Stimulated activated CD8-positive, alpha-beta memory T cell treated with anti-CD3 and anti-CD28 coated beads, Interleukin-12 subunit alpha, Interleukin-12 subunit beta, amount 100 ng/mL, for 1 hour (primary cell): ENCODE results near the gene NDE1.
"Not testable (repeated sequence)": the region's sequence is repeated elsewhere in the genome, so short reads cannot be mapped to it uniquely, and the experiment has no call there.

Source experiments
- DNase-seq: peaks from one replicate; pipeline ENCODE4 v3.0.0-alpha.2; 2020; ENCODE audit warnings: low read depth

The NDE1 gene

GRCh38 chr16:15620611-15621195 is 29.3 kb upstream of the NDE1 start:
- DNase-seq, result no peak

DNA sequence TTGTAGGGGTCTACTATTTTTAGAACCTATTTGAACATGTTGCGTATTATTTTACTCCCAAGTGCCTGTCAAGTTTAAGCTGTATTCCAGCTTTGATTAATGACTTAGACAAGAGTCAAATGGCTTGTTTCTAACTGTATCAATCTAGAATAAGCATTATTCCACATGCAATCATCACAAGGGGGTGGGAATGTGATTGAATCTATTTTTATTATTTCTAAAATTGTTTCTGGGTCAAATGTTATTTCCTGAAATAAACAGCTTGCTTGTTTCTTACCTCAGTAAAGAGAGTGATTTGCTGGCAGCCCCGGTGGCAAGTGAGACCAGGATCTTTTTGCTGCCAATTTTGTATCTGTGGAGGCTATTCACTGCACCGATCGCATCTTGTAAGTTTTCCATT is 28.6 kb upstream of the NDE1 start:
- DNase-seq, result no peak

GRCh38 chr16:15621889-15622288 is 28.2 kb upstream of the NDE1 start:
- DNase-seq, result no peak

DNA sequence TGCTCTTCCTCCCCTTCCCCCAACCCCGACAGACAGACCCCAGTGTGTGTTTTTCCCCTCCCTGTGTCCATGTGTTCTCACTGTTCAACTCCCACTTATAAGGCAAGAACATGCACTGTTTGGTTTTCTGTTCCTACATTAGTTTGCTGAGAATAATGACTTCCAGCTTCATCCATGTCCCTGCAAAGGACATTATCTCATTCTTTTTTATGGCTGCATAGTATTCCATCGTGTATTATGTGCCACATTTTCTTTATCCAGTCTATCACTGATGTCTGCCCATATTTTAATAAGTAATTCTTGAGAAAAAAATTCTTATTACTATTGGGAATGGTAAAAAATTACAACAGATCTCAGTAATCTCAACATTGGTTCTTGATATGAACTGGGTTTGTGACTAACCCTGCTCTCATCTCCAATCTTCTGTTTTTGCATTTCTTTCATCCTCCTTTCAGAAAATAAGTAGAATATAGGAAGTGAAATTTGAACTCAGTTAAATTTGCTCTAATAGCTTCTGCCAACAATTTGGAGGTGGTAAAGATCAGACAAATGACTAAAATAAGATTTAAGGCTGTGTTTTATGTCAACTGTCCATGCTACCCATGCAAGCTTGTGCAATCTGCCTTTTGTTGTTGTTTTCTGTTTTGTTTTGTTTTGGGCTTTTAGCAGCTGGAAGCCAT is 18.2 kb upstream of the NDE1 start:
- no peak for DNase-seq

- DNase-seq, result no peak
Observed at GRCh38 chr16:15635926-15636325, 14.1 kb upstream of the NDE1 start.

DNA sequence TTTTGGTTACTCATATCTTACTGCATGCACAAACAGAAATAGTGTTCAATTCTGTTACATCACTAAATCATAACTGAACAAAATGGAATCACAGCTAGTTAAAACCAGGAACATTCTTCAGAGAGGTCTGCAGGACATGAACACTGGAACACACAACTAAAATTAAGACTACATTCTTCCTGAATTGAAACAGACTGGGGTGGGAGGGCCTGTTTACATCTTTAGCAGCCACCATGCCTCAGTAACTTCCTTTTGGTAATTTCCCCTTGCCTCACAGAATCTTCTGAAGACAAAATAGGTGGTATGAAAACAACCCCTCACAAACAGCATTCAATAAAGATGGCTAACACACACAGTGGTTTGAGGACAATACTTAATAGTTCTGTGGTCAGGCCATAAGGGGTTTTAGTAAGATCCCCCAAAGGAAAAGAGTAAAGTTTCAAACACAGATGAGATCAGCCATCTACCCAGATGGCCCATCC is 13.6 kb upstream of the NDE1 start:
- DNase-seq, result no peak

DNA sequence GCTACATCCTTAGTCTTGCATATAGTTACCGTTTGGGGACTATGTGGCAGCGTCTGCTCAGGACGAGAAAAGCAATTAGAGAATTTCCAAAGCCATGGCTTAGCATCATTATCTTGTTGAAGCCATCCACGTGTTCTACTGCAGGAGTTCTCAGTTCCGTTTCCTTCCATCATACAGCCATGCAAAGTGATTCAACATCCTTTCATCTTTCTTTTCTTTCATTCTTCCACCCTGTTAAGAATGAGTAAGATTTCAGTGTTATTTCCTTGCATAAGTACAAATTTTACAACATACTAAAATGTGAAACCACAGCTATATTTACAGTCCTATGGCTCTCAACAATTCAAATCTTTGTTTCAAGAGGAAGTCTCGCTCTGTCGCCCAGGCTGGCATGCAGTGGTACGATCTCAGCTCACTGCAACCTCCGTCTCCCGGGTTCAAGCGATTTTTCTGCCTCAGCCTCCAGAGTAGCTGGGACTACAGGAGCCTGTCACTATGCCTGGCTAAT is 10.9 kb upstream of the NDE1 start:
- no peak for DNase-seq

- DNase-seq, result no peak
Observed at GRCh38 chr16:15640966-15641365, 9.1 kb upstream of the NDE1 start.

DNA sequence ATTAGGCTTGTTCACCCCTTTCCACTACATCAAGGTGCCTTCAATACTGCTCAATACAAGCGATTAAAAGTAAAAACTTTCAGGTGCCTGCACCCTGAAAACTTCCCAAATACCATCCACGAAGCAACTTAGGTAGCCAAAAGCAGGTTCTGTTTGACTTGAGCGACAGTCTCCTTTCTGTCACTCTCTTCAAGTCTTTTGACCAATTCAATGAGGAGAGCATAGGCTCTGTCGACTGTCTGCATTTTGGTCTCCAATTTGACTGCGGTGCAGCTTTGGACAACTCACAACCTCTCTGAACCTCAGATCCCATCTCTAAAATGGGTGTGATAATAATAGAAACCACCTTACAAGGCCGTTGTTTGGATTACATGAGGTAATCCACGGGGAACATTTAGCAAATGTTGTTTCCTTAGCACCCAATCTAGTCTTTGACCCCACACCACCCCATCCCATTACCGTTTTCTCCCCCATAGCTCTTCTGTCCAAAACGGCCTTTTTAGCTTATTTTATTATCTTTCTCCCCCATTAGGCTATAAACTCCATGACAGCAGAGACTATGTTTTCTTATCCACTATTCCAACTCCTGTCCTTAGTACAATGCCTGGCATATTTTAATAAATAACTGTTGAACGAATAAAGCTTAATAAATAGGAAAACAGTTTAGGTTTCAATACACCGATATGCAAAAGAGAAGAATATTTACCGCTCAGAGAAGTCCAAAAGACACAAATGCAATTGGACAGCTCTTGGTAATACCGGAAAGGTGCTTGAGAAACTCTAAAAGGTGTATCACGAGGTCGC is 8.1 kb upstream of the NDE1 start:
- DNase-seq, result no peak

GRCh38 chr16:15642557-15643047 is 7.4 kb upstream of the NDE1 start:
- peak; percentile 67 for DNase-seq

DNA sequence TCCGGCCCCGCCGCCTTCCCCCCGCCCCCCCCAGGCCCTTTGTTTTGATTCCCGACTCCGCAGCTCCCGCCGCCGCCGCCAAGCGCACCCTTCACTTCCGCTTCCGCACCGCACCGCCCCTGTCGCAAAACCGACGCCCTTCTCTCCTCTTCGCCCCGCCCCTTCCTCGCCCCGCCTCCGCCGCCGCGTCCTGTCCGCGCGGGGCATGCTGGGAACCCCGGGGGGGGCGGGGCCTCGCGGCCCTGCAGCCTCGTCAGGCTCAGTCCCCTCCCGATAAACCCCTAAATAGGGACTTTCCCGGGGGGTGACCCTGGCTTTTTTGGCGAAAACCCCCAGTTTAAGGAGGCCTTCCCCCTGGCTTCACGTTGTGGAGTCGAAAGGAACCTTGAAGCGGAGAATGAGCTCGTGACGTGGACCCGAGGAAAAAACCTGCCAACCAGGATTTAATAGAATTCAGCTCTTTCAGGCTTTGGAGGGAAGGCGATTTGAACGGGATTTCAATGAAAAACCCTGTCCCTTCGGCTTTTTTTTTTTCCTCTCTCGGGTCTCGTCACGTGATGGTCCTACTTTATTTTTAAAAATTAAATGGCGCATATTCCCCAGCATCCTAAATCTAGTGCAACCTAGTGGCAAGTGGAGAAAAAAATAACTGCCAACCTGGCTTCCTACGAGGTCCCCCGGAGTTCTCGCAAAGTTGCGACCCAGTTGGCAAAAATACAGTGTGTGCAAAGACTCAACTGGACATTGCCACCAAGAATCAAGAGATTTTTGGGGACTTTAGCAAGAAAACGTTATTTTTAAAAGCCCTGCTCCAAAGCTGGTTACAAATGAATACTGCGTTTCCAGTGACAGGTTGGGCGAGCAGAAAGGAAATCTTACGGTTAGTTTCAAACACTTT is 6.7 kb upstream of the NDE1 start, which contains the start of gene MARF1:
MARF1 (minus strand) TSS at position 107 of the 898 bp plus-strand sequence. CDS start 3,921 bp downstream, outside the sequence.
- peak; percentile 99 for DNase-seq

DNA sequence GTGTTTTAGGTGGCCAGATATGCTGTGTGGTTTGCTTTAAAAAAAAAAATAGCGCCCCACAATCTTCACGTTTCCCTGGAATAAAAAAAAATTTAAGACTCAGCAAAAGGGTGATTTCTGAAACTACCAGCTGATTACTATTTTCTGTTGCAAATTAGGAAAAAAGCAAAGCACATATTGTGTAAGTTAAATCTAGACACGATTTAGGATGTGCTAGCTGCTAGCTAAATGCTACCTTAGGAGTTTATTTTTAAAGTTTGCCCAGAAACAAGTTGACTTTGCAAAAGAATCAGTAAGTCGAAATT is 6.1 kb upstream of the NDE1 start:
- DNase-seq, result no peak

GRCh38 chr16:15644267-15644961 is 5.6 kb upstream of the NDE1 start:
- DNase-seq, result no peak

- not testable (repeated sequence) for DNase-seq
Observed at GRCh38 chr16:15644962-15645465, 5.0 kb upstream of the NDE1 start.

DNA sequence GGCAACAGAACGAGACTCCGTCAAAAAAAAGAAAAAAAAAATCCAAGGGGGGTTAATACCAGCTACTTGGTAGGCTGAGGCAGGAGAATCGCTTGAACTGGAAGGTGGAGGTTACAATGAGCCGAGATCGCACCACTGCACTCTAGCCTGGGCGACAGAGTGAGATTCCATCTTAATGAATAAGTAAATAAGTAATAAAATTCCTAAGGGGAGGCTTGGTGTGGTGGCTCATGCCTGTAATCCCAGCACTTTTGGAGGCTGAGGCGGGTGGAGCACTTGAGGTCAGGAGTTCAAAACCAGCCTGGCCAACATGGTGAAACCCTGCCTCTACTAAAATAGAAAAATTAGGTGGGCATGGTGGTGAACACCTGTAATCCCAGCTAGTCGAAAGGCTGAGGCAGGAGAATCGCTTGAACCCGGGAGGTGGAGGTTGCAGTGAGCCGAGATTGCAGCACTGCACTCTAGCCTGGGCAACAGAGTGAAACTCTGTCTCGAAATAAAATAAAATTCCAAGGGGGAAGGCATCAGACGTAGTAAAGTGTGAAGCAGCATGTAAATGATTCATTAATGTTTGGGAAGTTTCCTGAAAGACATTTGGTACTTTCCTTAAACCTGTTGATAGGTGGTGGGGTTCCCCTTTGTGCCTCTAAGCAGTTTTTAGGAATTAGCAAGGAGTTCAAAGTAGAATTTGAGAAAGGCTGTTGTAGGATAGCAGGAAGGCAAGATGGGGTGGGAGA is 3.3 kb upstream of the NDE1 start:
- DNase-seq, result not testable (repeated sequence)

- DNase-seq, result no peak
Observed at GRCh38 chr16:15647294-15648014, 2.6 kb upstream of the NDE1 start.

- no peak for DNase-seq
Observed at GRCh38 chr16:15648135-15648730, 1.8 kb upstream of the NDE1 start.

- not testable (repeated sequence) for DNase-seq
Observed at GRCh38 chr16:15649311-15649710, 734 bp upstream of the NDE1 start.

DNA sequence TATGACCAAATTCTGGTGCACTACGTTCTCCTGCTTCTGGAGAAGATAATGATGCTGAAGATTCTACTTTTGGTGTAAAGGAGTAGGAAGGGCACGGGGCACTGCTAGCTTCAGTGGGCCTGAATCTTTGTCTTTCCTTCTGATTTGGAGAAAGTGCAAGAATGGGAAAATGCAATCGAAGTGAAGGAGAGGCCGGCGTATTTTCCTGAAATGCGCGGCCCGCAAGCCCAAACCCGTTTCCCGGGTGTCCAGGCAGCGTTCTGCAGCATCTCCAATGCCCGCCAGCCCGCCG is 372 bp upstream of the NDE1 start:
- no peak for DNase-seq
